ENCODE results near the gene STK32C.
A peak's percentile ranks its signal among the peaks of the same experiment; 100 is the strongest.
"Not testable (repeated sequence)": the region's sequence is repeated elsewhere in the genome, so short reads cannot be mapped to it uniquely, and the experiment has no call there.

Gene STK32C

GRCh38 chr10:132301371-132302330, 6.1 kb downstream of the STK32C start:
- no peak for DNase-seq (ENCODE audit: low read depth)

GRCh38 chr10:132300582-132300981, 7.2 kb downstream of the STK32C start:
- DNase-seq (ENCODE audit: low read depth) = no peak

GRCh38 chr10:132299371-132300336, 8.1 kb downstream of the STK32C start:
- no peak for DNase-seq (ENCODE audit: low read depth)

- DNase-seq (ENCODE audit: low read depth) = no peak
Observed at GRCh38 chr10:132298038-132298881, 9.5 kb downstream of the STK32C start.

GRCh38 chr10:132297526-132297925, 10.2 kb downstream of the STK32C start:
- DNase-seq (ENCODE audit: low read depth) = no peak

GRCh38 chr10:132296666-132297443, 10.9 kb downstream of the STK32C start:
- no peak for DNase-seq (ENCODE audit: low read depth)

GRCh38 chr10:132295481-132295880, 12.3 kb downstream of the STK32C start:
- DNase-seq (ENCODE audit: low read depth) = not testable (repeated sequence)

- no peak for DNase-seq (ENCODE audit: low read depth)
Observed at GRCh38 chr10:132294561-132295318, 13.0 kb downstream of the STK32C start.

- no peak for DNase-seq (ENCODE audit: low read depth)
Observed at GRCh38 chr10:132293813-132294520, 13.8 kb downstream of the STK32C start.

GRCh38 chr10:132293201-132293812, 14.4 kb downstream of the STK32C start:
- DNase-seq (ENCODE audit: low read depth) = no peak

- DNase-seq (ENCODE audit: low read depth) = no peak
Observed at GRCh38 chr10:132292287-132293200, 15.2 kb downstream of the STK32C start.

- no peak for DNase-seq (ENCODE audit: low read depth)
Observed at GRCh38 chr10:132291826-132292225, 15.9 kb downstream of the STK32C start.

GRCh38 chr10:132290631-132291030, 17.1 kb downstream of the STK32C start:
- no peak for DNase-seq (ENCODE audit: low read depth)

GRCh38 chr10:132289439-132289838, 18.3 kb downstream of the STK32C start:
- no peak for DNase-seq (ENCODE audit: low read depth)

- DNase-seq (ENCODE audit: low read depth) = no peak
Observed at GRCh38 chr10:132283604-132284382, 24.0 kb downstream of the STK32C start.

GRCh38 chr10:132282667-132283603, 24.8 kb downstream of the STK32C start:
- peak; percentile 35 for DNase-seq (ENCODE audit: low read depth)

All from fibroblast of gingiva (primary cell).